Activated effector memory CD4-positive, alpha-beta T cell treated with Interleukin-2 at 50 U/mL for 16 hours (primary cell): Measurements from ENCODE around the gene HNRNPF.
"Not testable (repeated sequence)": the region's sequence is repeated elsewhere in the genome, so short reads cannot be mapped to it uniquely, and the experiment has no call there.

ENCODE experiments used
- DNase-seq: peaks from one replicate; pipeline ENCODE4 v3.0.0-alpha.2; 2020

HNRNPF gene

GRCh38 chr10:43347997-43348396 is 61.0 kb downstream of the HNRNPF start:
- no peak for DNase-seq

- no peak for DNase-seq
Observed at GRCh38 chr10:43344051-43344450, 64.9 kb downstream of the HNRNPF start.

DNA sequence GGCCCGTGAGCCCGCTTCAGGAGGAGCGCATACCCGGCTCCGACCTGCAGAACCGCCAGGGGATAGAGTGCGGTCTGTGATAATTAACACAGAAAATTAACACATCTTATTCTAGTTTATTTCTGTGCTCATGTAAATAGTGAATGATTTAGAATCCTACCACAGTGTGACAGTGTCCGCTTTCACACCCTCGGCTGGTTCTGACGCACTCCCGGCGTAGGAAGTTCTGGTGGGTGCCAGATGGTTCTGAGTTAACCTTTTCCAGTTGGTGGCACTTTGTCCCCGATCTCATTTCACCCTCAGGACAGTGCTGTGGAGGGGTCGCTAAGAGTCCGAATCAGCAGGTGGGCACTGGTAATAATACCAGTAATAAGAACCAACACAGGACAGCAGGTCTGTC is 65.9 kb downstream of the HNRNPF start:
- no peak for DNase-seq

DNA sequence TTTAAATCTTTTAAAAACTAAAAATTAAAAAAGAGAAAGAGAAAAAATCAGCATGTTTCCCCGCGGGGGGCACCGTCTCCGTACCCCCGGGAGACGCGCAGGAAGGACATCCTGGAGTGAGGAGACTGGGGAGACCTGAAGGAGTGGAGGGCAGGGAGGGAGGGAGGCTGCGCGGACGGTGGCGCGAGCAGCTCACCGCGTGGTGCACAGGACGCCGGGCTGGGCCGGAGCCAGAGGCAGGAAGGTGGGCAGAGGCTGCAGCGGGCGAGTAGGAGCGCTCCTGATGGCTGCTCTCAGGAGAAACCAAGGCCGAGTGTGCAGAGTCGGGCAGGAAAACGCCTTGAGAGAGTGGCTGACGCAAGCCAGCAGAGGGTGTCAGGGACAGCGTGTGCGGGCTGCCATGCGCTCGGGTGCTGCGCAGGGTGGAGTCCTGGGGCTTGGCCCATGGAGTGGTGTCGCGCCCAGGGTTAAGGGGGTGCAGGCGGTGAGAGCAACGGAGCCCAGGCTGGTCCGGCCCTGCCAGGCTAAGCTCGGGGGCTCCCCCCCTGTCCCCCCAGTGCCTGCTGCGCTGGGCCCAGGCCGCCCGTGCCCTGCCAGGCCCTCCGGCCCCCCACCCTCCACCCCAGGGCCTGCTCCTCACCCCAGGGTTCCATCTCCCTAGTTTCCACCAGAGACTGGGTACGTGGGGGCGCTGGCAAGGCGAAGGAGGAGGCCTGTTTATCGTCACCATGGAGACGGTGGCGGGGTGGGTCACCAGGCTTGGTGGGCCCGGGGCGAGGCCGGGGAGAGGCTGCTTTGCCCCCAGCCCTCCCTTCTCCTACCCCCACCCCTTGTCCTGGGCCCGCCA is 66.5 kb downstream of the HNRNPF start:
- no peak for DNase-seq

DNA sequence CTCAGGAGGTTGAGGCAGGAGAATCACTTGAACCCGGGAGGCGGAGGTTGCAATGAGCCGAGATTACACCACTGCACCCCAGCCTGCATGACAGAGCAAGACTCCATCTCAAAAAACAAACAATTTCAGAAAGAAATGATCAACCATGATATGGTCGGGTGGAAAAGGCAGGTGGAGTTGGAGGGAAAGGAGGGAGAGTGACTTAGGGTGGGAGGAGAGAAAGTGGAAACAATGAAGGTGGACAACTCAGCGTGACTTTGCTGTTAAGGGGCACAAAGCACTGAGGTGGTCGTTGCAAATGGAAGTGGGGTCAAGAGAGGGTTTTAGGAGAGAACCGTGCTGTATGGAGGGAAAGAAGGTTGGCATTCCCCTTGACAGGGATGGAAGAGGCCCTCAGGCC is 67.5 kb downstream of the HNRNPF start:
- DNase-seq, result no peak

DNA sequence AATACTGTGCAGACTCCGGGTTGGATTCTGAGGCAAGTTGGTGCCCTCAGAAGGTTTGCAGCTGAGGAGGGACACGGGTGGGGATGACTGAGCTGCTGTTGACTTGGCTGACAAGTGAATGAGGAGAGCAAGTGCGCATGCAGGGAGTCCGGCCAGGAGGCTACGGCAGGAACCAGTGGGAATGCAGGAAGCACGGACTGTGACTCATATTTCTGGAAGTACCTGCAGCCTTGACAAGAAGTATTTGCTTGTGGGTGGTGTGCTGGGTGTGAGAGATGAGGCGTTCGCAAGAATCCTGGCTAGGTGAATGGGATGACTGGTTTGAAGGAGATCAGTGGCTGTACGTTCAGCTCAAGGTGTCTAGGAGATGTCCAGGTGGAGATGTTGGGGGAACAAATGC is 68.4 kb downstream of the HNRNPF start:
- DNase-seq, result no peak

DNA sequence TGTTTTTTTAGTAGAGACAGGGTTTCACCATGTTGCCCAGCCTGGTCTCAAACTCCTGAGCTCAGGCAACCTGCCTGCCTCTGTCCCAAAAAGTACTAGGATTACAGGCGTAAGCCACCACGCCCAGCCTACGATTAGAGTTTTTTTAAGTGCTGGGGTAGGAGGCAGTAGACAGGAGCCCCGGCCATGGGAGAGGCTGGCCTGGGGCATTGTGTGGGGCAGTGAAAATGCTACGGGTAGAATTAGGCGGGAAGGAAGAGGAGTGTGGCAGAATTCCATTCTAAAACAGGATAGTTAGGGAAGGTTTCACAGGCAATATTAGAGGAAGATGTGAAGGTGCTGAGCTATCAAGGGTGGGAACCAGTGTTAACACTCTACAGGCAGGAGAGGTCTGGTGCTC is 68.9 kb downstream of the HNRNPF start:
- DNase-seq, result no peak

- DNase-seq, result no peak
Observed at GRCh38 chr10:43339136-43339535, 69.8 kb downstream of the HNRNPF start.

GRCh38 chr10:43338117-43338516 is 70.9 kb downstream of the HNRNPF start:
- no peak for DNase-seq

DNA sequence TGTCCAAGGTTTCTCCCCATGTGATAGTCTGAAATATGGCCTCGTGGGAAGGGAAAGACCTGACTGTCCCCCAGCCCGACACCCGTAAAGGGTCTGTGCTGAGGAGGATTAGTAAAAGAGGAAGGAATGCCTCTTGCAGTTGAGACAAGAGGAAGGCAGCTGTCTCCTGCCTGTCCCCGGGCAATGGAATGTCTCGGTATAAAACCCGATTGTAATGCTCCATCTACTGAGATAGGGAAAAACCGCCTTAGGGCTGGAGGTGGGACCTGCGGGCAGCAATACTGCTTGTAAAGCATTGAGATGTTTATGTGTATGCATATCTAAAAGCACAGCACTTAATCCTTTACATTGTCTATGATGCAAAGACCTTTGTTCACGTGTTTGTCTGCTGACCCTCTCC is 71.5 kb downstream of the HNRNPF start:
- not testable (repeated sequence) for DNase-seq

DNA sequence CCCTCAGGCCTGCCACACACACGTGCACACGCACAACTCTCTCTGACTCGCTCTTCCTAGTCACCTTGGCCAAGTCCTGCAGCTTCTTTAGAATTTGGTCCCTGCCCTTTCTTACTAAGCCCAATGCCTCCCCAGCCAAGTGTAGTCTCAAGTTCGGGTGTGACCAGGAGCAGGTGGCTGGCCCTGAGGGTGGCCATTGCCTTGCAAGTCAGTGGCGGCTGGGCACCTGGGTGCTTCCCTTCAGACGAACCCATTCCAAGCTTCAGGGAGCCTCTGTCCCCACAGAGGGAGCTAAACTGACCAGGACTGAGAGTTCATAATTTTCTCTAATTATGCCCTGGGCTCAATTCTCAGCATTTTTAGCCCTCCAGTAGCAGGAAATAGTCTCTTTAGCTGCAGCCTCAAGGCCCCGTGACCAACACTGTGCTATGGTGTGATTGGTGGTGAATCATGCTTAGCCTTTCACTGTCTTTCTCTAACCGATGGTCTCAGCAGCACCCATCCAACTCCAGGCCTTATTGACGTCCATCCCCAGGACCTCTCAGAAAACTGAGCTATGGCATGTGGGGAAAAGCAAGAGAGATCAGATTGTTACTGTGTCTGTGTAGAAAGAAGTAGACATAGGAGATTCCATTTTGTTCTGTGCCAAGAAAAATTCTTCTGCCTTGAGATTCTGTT is 72.2 kb downstream of the HNRNPF start:
- no peak for DNase-seq

DNA sequence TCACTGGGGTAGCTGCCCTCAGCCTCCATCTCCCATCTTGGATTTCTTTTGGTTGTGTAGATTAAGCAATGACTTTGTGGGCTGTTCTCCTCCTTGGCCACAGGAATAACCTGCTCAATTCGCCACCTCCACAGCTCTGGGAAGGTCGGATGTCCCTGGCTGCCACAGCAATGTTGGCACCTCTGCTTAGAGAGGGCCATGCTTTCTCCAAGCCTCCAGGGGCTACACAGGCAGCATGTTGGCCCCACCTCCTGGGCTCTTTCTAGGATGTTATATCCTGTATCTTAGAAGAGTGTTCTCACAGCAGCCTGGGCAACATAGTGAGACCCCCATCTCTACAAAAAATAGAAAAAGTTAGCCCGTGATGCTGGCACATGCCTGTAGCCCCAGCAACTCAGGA is 72.9 kb downstream of the HNRNPF start:
- no peak for DNase-seq
